ENCODE results near the gene SCUBE1. TPM values are rescaled to one million over a fixed set of nuclear protein-coding genes. Genes with fewer than 3 reads are reported as not detected.

SCUBE1 gene
- total and polyA plus RNA-seq, 2 of the 4 experiments (the other 2 are of a cell fraction): not detected

DNA sequence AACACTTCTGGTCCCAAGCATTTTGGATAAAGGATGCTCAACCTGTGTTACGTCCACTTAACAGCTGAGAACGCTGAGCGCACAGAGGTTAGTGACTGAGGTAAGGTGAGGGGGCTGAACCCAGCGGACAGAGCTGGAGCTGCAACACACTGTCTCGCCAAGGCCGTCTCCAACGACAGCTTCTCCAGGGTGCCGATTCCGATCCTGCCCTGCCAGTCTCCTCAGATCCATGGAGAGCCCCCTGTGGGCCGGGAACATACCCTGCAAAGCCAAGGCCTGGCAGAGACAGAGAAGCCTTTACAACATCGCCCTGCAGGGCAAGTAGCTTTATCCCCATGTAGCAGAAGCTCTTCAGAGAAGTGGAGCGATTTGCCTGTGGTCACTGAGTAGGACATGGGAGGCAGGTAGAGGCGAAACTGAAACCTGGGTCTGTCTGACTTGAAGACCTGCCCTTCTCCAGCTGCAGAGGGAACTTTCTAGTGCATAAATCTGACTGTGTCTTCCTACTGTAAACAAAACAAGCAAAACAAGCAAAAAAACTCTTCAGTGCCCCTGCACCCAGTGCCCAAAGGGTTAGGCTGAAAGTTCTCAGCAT, 72.8 kb downstream of the SCUBE1 start:
- ChIA-PET CTCF (no interaction called here), POLR2A (ENCODE audit: unreplicated experiment) (no interaction called here)
- Histone ChIP-seq H3K9ac (ENCODE audit: low read depth, low read length) (no peak overlapping the region), H3K4ac (ENCODE audit: low read depth, low read length) (no peak overlapping the region), H3K56ac (ENCODE audit: extremely low read depth, insufficient read depth, low read length) (no peak overlapping the region), H4K8ac (ENCODE audit: low read depth in 2 of 2, low read length in 2 of 2) (no peak overlapping the region), H3K9me1 (ENCODE audit: insufficient read depth, low read length) (no peaks in the 10 kb centered on the region), H4K91ac (ENCODE audit: insufficient read depth, low read depth, low read length) (no peak overlapping the region), H3K23ac (ENCODE audit: low read depth, low read length) (no peak overlapping the region), H2AFZ (replicated peaks; ENCODE audit: low read length, poor library complexity) (no peak overlapping the region), H2AK9ac (replicated peaks; ENCODE audit: low read depth, low read length, poor library complexity) (no peak overlapping the region), H3K4me3 (ENCODE audit: insufficient read depth, low read depth, low read length) (no peak overlapping the region), H3K36me3 (ENCODE audit: control insufficient read depth, insufficient read depth, low read length) (no peaks in the 10 kb centered on the region), H3K14ac (replicated peaks; ENCODE audit: low read depth, low read length) (no peak overlapping the region), H2BK120ac (ENCODE audit: low read depth, low read length) (no peak overlapping the region), H2BK15ac (ENCODE audit: low read depth, low read length) (no peak overlapping the region), H4K5ac (ENCODE audit: low read depth, low read length) (no peak overlapping the region), H3K27ac (ENCODE audit: insufficient read depth, low read length) (no peak overlapping the region), H2AK5ac (ENCODE audit: low read depth, low read length) (no peak overlapping the region), H2BK20ac (ENCODE audit: low read depth, low read length) (no peak overlapping the region), H3K4me2 (ENCODE audit: low read depth, low read length) (no peak overlapping the region), H3K18ac (ENCODE audit: low read depth, low read length) (no peak overlapping the region), H3K27me3 (ENCODE audit: control insufficient read depth, insufficient read depth, low read length) (peaks cover 52% of the 10 kb centered on the region), H3K4me1 (ENCODE audit: control insufficient read depth, insufficient read depth, low read length) (peaks cover 2% of the 10 kb centered on the region; the same call in 1 of the 2 replicates), H4K20me1 (ENCODE audit: insufficient read depth, low read length) (no peaks in the 10 kb centered on the region), H3K79me1 (ENCODE audit: low read depth in 1 of 2, low read length in 2 of 2) (no peaks in the 10 kb centered on the region), H3K9me3 (ENCODE audit: control insufficient read depth, insufficient read depth, low read length) (no peaks in the 10 kb centered on the region), H2BK5ac (ENCODE audit: low read depth, low read length, poor library complexity, severe bottlenecking) (no peak overlapping the region)
- dilution Hi-C loops (cut with HindIII; ENCODE audit: low sequenced_read_pairs, unreplicated experiment): no loop called here
- in situ Hi-C loops (cut with MboI; ENCODE audit: low sequenced_read_pairs): loop anchor here (10.0 kb wide), 2 partner anchors 74 to 104 kb away; partner anchors contain the start of gene SCUBE1
- intact Hi-C loops (cut with micrococcal nuclease): loop anchor here (10.0 kb wide), 1 partner anchor 634 kb away; no protein-coding TSS in a partner anchor
- TF ChIP-seq BHLHE40 (IDR thresholded peaks at IDR 0.05; ENCODE audit: low read depth, low read length) (no peak), MXI1 (IDR thresholded peaks at IDR 0.05; ENCODE audit: borderline replicate concordance, low read depth, low read length) (no peak), NFE2L2 (IDR thresholded peaks at IDR 0.05; ENCODE audit: low read depth, low read length) (no peak), MAZ (IDR thresholded peaks at IDR 0.05; ENCODE audit: borderline replicate concordance, low read depth, low read length) (no peak), MAFK (IDR thresholded peaks at IDR 0.05; ENCODE audit: low read depth, low read length) (no peak), SMC3 (IDR thresholded peaks at IDR 0.05; ENCODE audit: low read depth, low read length) (no peak)
- TF ChIP-seq, protein P1, sequence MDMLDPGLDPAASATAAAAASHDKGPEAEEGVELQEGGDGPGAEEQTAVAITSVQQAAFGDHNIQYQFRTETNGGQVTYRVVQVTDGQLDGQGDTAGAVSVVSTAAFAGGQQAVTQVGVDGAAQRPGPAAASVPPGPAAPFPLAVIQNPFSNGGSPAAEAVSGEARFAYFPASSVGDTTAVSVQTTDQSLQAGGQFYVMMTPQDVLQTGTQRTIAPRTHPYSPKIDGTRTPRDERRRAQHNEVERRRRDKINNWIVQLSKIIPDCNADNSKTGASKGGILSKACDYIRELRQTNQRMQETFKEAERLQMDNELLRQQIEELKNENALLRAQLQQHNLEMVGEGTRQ (IDR thresholded peaks at IDR 0.05; ENCODE audit: low read depth, low read length): no peak
- TF ChIP-seq, protein P2, sequence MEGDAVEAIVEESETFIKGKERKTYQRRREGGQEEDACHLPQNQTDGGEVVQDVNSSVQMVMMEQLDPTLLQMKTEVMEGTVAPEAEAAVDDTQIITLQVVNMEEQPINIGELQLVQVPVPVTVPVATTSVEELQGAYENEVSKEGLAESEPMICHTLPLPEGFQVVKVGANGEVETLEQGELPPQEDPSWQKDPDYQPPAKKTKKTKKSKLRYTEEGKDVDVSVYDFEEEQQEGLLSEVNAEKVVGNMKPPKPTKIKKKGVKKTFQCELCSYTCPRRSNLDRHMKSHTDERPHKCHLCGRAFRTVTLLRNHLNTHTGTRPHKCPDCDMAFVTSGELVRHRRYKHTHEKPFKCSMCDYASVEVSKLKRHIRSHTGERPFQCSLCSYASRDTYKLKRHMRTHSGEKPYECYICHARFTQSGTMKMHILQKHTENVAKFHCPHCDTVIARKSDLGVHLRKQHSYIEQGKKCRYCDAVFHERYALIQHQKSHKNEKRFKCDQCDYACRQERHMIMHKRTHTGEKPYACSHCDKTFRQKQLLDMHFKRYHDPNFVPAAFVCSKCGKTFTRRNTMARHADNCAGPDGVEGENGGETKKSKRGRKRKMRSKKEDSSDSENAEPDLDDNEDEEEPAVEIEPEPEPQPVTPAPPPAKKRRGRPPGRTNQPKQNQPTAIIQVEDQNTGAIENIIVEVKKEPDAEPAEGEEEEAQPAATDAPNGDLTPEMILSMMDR (conservative IDR thresholded peaks at IDR 0.05; ENCODE audit: low read depth, low read length): no peak
- no peak for ATAC-seq (ENCODE audit: low read depth)
- WGBS, 2 experiments (ENCODE audit: extremely low coverage in 2 of 2, insufficient read length in 1 of 2): 93% methylated on average over 3 of the region's 13 CpGs; no CpG with 5 or more reads in 1 of the 2 experiments
- DNase-seq: no peak
- BruUV-seq (replicated peaks): no TSS peak

Measured in IMR-90 (cell line).